Sigmoid colon (tissue), 4 donors: Measurements from ENCODE around the gene BRINP3.
"Not testable (repeated sequence)": the region's sequence is repeated elsewhere in the genome, so short reads cannot be mapped to it uniquely, and the experiment has no call there.

Source experiments
- EP300 ChIP-seq, 4 donors: sonication (generic); formaldehyde crosslinking; IDR thresholded peaks; one replicate each; pipeline ENCODE4 v1.6.1; 2017; ENCODE audit warnings: antibody characterized with exemption in 4 of 4
- TF ChIP-seq, protein P1 (sequence below), 4 experiments: fragments of 450-650 bp in 3 of 4; fragments of 200-600 bp in 1 of 4; IDR thresholded peaks; one replicate each; pipeline ENCODE4 v1.5.1; 2016 to 2019; ENCODE audit warnings: antibody characterized with exemption in 4 of 4, mild to moderate bottlenecking in 3 of 4, moderate library complexity in 2 of 4

DNA sequence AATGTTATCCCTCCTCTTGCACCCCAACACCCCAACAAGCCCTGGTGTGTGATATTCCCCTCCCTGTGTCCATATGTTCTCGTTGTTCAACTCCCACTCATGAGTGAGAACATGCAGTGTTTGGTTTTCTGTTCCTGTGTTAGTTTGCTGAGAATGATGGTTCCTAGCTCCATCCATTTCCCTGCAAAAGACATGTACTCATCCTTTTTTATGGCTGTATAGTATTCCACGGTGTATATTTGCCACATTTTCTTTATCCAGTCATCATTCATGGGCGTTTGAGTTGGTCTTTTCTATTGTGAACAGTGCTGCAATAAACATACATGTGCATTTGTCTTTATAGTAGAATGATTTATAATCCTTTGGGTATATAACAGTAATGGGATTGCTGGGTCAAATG, 26.9 kb upstream of the BRINP3 start:
- TF ChIP-seq, protein P1, sequence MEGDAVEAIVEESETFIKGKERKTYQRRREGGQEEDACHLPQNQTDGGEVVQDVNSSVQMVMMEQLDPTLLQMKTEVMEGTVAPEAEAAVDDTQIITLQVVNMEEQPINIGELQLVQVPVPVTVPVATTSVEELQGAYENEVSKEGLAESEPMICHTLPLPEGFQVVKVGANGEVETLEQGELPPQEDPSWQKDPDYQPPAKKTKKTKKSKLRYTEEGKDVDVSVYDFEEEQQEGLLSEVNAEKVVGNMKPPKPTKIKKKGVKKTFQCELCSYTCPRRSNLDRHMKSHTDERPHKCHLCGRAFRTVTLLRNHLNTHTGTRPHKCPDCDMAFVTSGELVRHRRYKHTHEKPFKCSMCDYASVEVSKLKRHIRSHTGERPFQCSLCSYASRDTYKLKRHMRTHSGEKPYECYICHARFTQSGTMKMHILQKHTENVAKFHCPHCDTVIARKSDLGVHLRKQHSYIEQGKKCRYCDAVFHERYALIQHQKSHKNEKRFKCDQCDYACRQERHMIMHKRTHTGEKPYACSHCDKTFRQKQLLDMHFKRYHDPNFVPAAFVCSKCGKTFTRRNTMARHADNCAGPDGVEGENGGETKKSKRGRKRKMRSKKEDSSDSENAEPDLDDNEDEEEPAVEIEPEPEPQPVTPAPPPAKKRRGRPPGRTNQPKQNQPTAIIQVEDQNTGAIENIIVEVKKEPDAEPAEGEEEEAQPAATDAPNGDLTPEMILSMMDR (IDR thresholded peaks at IDR 0.05), result not testable (repeated sequence)
- not testable (repeated sequence) for TF ChIP-seq EP300 (IDR thresholded peaks at IDR 0.05)
